Stimulated activated CD8-positive, alpha-beta memory T cell treated with anti-CD3 and anti-CD28 coated beads, Interleukin-12 subunit alpha, Interleukin-12 subunit beta, amount 100 ng/mL, for 4 hours (primary cell): ENCODE measurements around the gene PRKAG1.

Source experiments
- DNase-seq: peaks from one replicate; pipeline ENCODE4 v3.0.0-alpha.2; 2020; ENCODE audit warnings: low read depth

PRKAG1 gene

DNA sequence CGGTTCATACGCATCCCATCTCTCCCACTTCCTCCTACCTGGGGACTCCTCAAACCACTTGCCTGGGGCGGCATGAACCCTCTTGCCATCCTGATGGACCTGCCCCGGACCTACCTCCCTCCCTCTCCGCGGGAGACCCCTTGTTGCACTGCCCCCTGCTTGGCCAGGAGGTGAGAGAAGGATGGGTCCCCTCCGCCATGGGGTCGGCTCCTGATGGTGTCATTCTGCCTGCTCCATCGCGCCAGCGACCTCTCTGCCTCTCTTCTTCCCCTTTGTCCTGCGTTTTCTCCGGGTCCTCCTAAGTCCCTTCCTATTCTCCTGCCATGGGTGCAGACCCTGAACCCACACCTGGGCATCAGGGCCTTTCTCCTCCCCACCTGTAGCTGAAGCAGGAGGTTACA is 36.8 kb downstream of the PRKAG1 start:
- no peak for DNase-seq

DNA sequence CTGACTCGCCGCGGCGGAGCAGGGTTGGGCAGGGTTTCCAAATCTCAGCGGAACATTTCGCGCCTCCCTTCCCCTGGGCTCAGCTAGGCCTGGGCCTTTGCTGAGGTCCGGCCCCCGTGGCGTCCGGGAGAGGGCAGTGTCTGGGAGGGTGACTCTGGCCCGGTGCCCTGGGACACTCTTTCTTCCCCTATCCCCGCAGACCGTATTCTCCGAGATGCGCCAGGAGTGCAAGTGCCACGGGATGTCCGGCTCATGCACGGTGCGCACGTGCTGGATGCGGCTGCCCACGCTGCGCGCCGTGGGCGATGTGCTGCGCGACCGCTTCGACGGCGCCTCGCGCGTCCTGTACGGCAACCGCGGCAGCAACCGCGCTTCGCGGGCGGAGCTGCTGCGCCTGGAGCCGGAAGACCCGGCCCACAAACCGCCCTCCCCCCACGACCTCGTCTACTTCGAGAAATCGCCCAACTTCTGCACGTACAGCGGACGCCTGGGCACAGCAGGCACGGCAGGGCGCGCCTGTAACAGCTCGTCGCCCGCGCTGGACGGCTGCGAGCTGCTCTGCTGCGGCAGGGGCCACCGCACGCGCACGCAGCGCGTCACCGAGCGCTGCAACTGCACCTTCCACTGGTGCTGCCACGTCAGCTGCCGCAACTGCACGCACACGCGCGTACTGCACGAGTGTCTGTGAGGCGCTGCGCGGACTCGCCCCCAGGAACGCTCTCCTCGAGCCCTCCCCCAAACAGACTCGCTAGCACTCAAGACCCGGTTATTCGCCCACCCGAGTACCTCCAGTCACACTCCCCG is 37.4 kb downstream of the PRKAG1 start:
- DNase-seq = peak; percentile 24

- DNase-seq = no peak
These were observed 38.1 kb downstream of the PRKAG1 start for GRCh38 chr12:48980389-48980952.

DNA sequence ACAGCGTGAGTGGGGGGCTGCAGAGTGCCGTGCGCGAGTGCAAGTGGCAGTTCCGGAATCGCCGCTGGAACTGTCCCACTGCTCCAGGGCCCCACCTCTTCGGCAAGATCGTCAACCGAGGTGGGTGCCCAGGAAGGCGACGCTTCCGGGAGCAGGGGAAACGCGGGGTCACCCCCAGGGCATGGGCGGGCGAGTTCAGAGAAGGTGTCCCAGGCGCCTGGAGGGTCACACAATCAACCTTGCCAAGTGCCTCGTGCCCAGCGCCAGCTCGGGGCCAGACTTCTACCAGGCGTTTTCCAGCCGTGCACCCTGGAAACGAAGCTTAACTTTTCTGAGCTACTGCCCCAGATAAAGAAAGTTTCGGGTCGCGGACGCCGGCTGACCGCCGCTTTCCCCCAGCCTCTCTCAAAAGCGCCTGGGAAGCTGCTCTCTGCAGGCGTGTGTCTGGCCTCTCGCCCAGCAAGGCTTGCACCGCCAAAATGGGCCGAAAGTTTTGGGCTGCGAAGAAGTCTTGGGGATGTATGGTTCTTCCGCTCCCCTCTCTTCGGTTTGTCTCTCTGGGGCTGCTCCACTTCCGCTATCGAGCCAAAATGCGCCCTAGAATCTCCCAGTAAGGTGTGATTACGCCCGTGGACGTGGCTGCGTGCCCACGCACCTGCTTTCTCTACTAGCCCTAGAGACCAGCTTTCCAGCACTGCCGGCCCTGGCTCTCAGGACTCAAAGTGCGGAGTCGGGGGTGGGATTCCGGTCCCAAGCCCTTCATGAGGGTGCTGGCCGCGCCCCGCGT is 38.8 kb downstream of the PRKAG1 start:
- DNase-seq = peak; percentile 34

DNA sequence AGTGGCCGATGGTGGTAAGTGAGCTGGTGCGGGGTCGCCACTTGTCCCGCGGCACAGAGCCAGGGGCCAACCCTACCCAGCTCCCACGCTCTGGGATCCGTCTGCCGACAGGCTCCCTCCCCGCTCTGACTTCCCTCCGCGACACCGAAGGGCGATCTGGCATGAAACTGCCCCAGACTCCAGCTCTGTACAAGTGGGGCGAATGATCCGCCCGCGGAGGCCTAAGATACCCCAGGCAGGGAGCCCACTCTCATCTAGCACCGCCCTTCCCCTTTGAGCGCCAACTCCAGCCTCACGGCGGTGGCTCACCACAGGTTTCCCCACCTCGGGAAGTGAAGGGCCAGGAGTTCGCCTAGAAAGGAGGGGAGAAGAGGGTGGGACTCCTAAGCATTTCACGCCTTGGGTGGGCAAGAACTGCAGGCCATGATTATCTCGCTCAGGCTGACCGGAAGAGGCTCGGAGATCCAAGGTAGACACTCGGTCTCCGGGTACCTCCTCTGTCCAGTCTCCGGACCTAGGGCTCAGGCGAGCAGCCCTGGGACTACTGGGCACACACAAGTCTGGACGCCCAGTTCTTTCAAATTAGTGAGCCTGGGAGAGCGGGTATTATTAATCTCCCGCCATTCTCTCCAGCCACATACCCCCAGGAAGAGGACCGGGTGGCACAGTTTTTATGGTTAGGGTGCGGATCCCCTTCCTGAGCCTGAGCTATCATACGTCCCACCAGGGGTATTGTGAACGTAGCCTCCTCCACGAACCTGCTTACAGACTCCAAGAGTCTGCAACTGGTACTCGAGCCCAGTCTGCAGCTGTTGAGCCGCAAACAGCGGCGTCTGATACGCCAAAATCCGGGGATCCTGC is 39.6 kb downstream of the PRKAG1 start:
- no peak for DNase-seq

GRCh38 chr12:48978291-48978740 is 40.3 kb downstream of the PRKAG1 start, which contains the start of gene WNT1:
Gene WNT1 (plus strand): TSS chr12:48978322. CDS start chr12:48978651, 329 bp downstream.
- no peak for DNase-seq

DNA sequence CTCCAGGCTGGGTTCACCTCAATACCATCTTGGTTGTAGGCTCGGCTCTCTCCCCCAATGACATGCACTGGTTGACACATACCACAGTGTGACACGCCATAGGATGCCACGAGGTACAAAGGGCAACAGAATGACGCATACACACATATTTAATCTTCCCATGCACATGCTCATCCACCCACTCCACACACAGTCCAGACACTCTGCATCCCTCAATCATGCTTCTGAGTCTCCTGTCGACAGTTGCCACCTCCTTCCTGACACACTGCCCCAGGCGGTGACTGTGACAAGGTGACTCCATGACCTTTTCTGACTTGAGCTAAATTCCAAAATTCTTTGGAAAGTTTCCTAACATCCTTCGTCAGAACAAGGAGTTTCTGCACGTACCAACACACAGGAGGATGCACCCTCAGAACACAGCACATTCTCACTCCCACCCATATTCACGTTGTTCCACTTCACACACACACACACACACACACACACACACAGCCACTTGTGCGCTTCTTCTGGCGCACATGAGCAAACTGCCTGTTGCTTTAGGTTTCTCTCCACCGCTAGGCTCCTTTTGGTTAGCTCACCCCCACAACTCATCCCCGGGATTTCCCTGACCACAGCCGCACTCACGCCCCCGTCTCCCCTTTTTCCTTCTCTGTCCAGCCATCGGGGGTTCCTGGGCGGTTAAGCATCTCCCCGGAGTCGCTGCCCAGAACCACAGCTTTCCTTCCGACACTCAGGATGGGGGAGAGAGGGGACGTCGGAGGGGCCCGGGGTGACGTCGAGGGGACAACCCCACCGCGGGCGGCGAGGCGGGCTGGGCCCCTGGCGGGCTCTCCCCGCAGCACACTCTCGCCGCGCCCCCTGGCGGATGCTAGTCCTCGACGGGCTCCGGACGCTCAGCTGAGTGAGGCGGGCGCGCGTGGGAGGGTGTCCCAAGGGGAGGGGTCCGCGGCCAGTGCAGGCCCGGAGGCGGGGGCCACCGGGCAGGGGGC is 41.0 kb downstream of the PRKAG1 start:
- DNase-seq = peak; percentile 72

GRCh38 chr12:48973941-48974673 is 44.5 kb downstream of the PRKAG1 start:
- DNase-seq = no peak

GRCh38 chr12:48973531-48973930 is 45.0 kb downstream of the PRKAG1 start:
- no peak for DNase-seq

- DNase-seq = no peak
These were observed 45.6 kb downstream of the PRKAG1 start for GRCh38 chr12:48972952-48973483.

- peak; percentile 24 for DNase-seq
These were observed 46.2 kb downstream of the PRKAG1 start for GRCh38 chr12:48972213-48972951.

- no peak for DNase-seq
These were observed 47.8 kb downstream of the PRKAG1 start for GRCh38 chr12:48970702-48971334.

DNA sequence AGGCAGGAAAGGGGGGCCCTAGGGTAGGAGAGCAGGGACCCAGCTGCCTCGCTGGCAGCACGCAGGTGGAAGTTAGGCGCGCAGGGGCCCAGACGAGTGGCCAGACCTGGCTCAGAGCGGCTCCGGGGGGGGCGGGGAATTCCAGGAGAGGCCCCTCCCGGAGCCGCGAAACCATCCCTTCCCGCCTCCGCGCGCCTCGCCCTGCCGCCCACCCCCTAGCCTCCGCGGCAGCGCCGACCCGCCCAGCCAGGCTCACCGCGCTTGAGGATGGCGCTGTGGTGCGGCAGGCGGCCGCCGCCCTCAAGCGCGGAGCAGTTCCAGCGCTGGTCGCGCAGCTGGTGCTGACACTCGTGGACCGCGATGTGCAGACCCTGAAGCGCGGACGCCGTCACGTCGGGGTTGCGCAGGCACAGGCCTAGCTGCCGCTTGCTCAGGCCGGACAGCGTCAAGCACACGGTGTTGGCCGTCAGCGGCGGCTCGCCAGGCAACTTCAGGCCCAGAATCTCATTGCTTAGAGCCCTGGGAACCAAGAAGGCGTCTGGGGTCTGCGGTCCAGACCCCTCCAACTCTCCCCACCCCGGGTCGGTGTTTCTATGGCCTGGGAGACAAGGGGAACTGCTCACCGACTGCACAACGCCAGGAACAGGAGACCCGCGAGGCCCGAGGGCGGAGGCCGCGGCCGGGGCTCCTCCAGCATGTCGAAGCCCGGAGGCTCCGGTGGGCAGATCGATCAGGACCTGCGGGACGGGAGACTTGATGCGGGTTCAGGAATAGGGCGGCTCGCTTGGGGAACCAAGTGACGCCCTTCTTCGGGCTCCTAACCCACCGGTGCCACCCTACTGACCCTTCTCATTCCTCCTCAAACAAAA is 48.5 kb downstream of the PRKAG1 start:
- peak; percentile 40 for DNase-seq

GRCh38 chr12:48969160-48969771 is 49.3 kb downstream of the PRKAG1 start:
- DNase-seq = no peak

DNA sequence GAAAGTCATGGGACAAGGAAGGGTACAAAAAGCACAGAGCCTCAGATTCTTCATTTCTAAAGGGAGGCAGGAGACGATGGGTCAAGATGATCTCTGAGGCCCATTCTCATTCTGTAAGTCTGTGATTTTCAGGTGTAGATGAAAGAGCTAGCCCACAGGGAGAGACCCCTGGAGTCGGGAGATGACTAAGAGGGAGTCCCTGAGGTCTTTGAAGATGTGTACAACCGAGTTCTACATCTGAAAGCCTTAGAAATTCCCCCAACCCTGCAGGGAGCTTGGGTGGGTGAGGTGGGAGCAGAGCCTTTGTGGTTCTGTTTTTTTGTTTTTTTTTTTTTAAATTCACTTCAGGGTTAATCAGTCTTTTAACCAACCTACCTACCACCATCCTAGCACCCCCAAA is 50.1 kb downstream of the PRKAG1 start:
- DNase-seq = no peak

DNA sequence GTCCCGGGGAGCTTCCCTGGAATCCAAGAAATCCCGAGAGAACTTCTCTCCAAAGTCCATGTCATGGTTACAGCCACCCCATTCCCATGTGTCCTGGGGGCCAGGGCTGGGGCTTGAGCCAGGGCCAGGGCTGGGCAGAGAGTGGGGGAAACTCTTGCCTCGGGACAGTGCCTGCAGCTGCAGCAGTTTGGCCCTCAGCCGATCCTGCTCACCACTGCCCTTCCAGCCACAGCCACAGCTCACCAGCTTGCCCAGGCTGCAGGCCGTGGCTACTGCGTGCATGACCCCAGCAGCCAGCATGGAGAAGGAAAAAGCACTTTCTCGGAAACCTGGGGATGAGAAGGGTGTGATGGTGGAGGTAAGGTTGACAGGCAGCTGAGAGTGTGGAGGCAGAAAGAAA is 50.6 kb downstream of the PRKAG1 start:
- no peak for DNase-seq
